Activated CD8-positive, alpha-beta T cell treated with anti-CD3 and anti-CD28 coated beads, Interleukin-2, amount 10 ng/mL, durations not matched to agents 7 days and 5 days (primary cell): ENCODE results near the gene CLP1. TPM values are rescaled to one million over a fixed set of nuclear protein-coding genes. Genes with fewer than 3 reads are reported as not detected.
"Not testable (repeated sequence)": the region's sequence is repeated elsewhere in the genome, so short reads cannot be mapped to it uniquely, and the experiment has no call there.

Source experiments
- ATAC-seq: fragments of 150-1000 bp; cut with Tn5 transposase; one replicate; pipeline ENCODE4 v1.10.0; 2021; ENCODE audit warnings: moderate library complexity
- CTCF ChIA-PET: fragments of 350-600 bp; sonication (Branson Sonifier 250); formaldehyde crosslinking; loops from one replicate; lab custom pipeline; 2021; ENCODE audit warnings: antibody characterized with exemption; lab: Charles Lee
- POLR2A ChIA-PET: fragments of 350-600 bp; sonication (Branson Sonifier 250); formaldehyde crosslinking; loops from one replicate; lab custom pipeline; 2021; ENCODE audit warnings: antibody characterized with exemption; lab: Charles Lee
- DNase-seq: peaks from one replicate; pipeline ENCODE4 v3.0.0-alpha.2; 2020
- H3K27ac Mint-ChIP-seq: one replicate; pipeline ENCODE4 v1.8.0; 2021; ENCODE audit warnings: mild to moderate bottlenecking, mixed read lengths
- H3K27me3 Mint-ChIP-seq: one replicate; pipeline ENCODE4 v1.8.0; 2021; ENCODE audit warnings: low read depth, mixed read lengths
- H3K36me3 Mint-ChIP-seq: one replicate; pipeline ENCODE4 v1.8.0; 2021; ENCODE audit warnings: low read depth, mixed read lengths
- H3K4me1 Mint-ChIP-seq: one replicate; pipeline ENCODE4 v1.8.0; 2021; ENCODE audit warnings: low read depth, mixed read lengths
- H3K4me3 Mint-ChIP-seq: one replicate; pipeline ENCODE4 v1.8.0; 2021; ENCODE audit warnings: mild to moderate bottlenecking, mixed read lengths
- H3K9me3 Mint-ChIP-seq: one replicate; pipeline ENCODE4 v1.8.0; 2022; ENCODE audit warnings: mixed read lengths; ENCODE audit not compliant: insufficient read depth
- total RNA-seq, 2 experiments: library from RNA; stranded (reverse); gene quantifications; one replicate each; pipeline ENCODE4 v1.2.3, GENCODE V29; 2021

Gene CLP1
- total RNA-seq, 2 experiments from 2014 or later, result 18.9 to 20.5 TPM

DNA sequence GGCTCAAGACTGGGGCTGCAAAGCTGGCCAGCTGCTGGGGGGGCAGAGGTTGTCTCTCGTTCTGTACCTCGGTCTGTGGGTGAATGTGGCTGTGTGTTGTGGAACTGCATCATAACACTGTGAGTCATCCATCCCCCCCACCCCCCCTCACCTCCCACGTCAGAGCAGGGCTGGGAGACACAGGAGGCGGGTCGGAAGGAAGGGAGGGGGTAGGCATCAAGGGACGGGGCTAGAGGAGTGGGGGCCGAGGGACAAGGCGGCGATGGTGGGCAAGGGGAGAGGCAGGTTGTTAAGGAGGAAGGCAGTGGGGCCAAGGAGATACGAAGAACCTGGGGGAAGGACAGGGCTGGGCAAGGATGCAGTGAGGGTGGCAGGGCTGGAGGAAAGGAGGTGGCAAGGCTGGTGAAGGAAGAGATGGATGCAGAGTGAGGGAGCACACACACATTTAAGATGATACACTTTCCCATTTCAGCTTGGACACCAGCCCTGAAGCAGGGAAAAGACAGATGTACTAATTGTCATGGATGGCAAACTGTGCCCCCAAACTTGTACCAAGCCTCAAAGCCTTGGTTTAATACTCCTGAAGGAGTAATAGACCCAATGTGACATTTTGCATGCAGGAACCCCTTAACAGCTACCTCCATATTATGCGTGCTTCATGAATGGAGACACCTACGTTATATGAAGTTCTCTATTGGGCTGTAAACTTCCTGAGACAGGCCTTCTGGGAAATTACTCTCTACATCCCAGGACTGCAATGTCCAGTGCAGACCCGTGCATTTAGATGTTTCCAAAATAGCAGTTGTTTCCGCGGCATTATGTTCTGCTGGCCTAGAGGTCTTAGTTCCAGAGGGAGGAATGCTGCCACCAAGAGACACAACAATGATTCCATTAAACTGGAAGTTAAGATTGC lies 7.5 kb upstream of the CLP1 start, which contains the start of gene YPEL4:
Gene YPEL4 (minus strand): TSS at position 87 of the 913 bp plus-strand sequence. CDS start 2,805 bp downstream, outside the sequence.
- H3K4me1 Mint-ChIP-seq, result peaks cover 61% of the 10 kb centered on the region
- ATAC-seq (peak; percentile 76), DNase-seq (peak; percentile 77)
- CTCF ChIA-PET, result interaction anchor here (2.2 to 16.2 kb wide), 3 partner anchors 10 to 157 kb away, joined by 10 to 421 read pairs (median 12); partner anchors contain the start of gene UBE2L6
- no peaks in the 10 kb centered on the region for H3K9me3 Mint-ChIP-seq
- peak within 1 kb of the TSS; percentile 71 for H3K4me3 Mint-ChIP-seq
- POLR2A ChIA-PET, result no interaction called here
- peak within 1 kb of the TSS; percentile 71 for H3K27ac Mint-ChIP-seq
- H3K36me3 Mint-ChIP-seq, result no peaks in the 10 kb centered on the region
- peaks cover 42% of the 10 kb centered on the region for H3K27me3 Mint-ChIP-seq

DNA sequence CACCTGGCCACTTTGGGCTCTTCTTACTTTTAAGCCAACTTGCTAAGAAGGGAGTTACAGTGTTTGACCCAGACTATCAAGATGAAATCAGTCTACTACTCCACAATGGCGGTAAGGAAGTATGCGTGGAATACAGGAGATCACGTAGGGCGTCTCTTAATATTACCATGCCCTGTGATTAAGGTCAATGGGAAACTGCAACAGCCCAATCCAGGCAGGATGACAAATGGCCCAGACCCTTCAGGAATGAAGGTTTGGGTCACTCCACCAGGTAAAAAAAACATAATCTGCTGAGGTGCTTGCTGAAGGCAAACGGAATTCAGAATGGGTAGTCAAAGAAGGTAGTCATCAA lies 6.8 kb upstream of the CLP1 start:
- Mint-ChIP-seq H3K4me3 (no peak overlapping the region), H3K27ac (no peak overlapping the region), H3K9me3 (no peaks in the 10 kb centered on the region), H3K4me1 (peaks cover 60% of the 10 kb centered on the region), H3K36me3 (no peaks in the 10 kb centered on the region), H3K27me3 (peaks cover 39% of the 10 kb centered on the region)
- ChIA-PET POLR2A (interaction anchor here (2.0 kb wide), 1 partner anchor 16 kb away, joined by 4 read pairs; no protein-coding TSS in a partner anchor), CTCF (interaction anchor here (2.4 kb wide), 1 partner anchor 10 kb away, joined by 12 read pairs; no protein-coding TSS in a partner anchor)
- no peak for DNase-seq
- no peak for ATAC-seq

DNA sequence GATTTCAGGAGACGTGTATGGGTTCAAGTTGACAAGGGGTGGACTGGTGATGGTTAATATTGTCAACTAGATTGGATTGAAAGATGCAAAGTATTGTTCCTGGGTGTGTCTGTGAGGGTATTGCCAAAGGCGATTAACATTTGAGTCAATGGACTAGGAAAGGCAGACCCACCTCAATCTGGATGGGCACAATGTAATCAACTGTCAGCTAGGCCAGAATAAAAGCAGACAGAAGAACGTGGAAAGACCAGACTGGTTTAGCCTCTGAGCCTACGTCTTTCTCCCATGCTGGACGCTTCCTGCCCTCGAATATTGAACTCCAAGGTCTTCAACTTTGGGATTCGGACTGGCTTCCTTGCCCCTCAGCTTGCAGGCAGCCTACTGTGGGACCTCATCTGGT lies 6.2 kb upstream of the CLP1 start:
- no peak overlapping the region for H3K27ac Mint-ChIP-seq
- no peak for ATAC-seq
- peaks cover 55% of the 10 kb centered on the region for H3K4me1 Mint-ChIP-seq

DNA sequence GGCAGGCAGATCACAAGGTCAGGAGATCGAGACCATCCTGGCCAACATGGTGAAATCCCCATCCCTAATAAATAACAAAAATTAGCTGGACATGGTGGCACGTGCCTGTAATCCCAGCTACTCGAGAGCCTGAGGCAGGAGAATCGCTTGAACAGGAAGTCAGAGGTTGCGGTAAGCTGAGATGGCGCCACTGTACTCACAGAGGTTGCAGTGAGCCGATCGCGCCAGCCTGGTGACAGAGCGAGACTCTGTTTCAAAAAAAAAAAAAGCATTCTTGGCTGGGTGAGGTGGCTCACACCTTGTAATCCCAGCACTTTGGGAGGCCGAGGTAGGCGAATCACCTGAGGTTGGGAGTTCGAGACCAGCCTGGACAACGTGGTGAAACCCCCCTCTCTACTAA lies 5.3 kb upstream of the CLP1 start:
- ChIA-PET POLR2A (interaction anchor here (2.0 kb wide), 1 partner anchor 15 kb away, joined by 4 read pairs; no protein-coding TSS in a partner anchor), CTCF (interaction anchor here (1.1 to 4.3 kb wide), 5 partner anchors 10 to 252 kb away, joined by 3 to 22 read pairs (median 6); partner anchors contain the start of gene UBE2L6)
- peak; percentile 56 for DNase-seq
- ATAC-seq, H3K9me3 Mint-ChIP-seq, H3K36me3 Mint-ChIP-seq: not testable (repeated sequence)
- Mint-ChIP-seq H3K27ac (peak overlapping the region; percentile 71), H3K4me3 (peak overlapping the region; percentile 44), H3K4me1 (peaks cover 57% of the 10 kb centered on the region), H3K27me3 (peaks cover 25% of the 10 kb centered on the region)

More for the DNA sequence above, 6.2 kb upstream of the CLP1 start:
- peaks cover 33% of the 10 kb centered on the region for H3K27me3 Mint-ChIP-seq
- no peak for DNase-seq
- no peaks in the 10 kb centered on the region for H3K9me3 Mint-ChIP-seq
- POLR2A ChIA-PET, result interaction anchor here (2.0 kb wide), 1 partner anchor 15 kb away, joined by 4 read pairs; no protein-coding TSS in a partner anchor
- no peaks in the 10 kb centered on the region for H3K36me3 Mint-ChIP-seq
- no peak overlapping the region for H3K4me3 Mint-ChIP-seq
- CTCF ChIA-PET, result interaction anchor here (1.4 to 4.3 kb wide), 4 partner anchors 10 to 158 kb away, joined by 6 to 22 read pairs (median 7); partner anchors contain the start of gene UBE2L6

DNA sequence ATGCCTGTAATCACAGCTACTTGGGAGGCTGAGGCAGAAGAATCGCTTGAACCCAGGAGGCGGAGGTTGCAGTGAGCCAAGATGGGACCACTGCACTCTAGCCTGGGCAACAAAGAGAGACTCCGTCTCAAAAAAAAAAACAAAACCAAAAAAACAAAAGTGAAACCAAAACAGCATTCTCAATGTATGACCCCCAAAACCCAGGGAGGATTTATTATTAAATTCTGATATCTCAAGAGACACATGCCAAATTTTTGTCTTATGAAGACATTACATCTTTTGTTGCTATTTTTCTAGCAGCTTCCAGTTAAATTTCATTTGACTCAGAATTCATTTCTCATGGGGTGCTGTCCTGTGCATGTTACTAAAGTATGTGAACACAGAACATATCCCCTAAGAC lies 4.9 kb upstream of the CLP1 start:
- ATAC-seq (no peak), DNase-seq (no peak)
- Mint-ChIP-seq H3K27me3 (peaks cover 20% of the 10 kb centered on the region), H3K4me3 (peak overlapping the region; percentile 44), H3K9me3 (no peaks in the 10 kb centered on the region), H3K27ac (peak overlapping the region; percentile 71), H3K36me3 (peaks cover 2% of the 10 kb centered on the region), H3K4me1 (peaks cover 58% of the 10 kb centered on the region)
- CTCF ChIA-PET, result interaction anchor here (1.1 to 4.3 kb wide), 7 partner anchors 8 to 252 kb away, joined by 3 to 22 read pairs (median 7); partner anchors contain the start of gene UBE2L6
- POLR2A ChIA-PET, result interaction anchor here (2.0 kb wide), 1 partner anchor 14 kb away, joined by 4 read pairs; no protein-coding TSS in a partner anchor

DNA sequence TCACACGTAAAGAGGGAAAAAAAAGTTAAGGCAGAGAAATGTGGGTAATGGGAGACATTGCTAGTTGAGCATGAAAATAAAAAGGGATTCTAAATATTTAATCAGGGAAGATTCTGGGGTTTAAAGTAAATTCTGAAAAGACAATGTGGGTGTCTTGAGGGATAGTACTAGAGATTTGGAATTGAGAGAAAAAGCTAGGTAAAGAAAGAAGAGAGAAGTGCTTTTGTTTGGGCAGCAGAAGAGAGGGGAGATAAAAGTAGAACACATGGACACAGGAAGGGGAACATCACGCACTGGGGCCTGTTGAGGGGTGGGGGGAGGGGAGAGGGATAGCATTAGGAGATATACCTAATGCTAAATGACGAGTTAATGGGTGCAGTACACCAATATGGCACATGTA lies 4.4 kb upstream of the CLP1 start:
- no peak for DNase-seq
- POLR2A ChIA-PET, result no interaction called here
- peak overlapping the region; percentile 71 for H3K27ac Mint-ChIP-seq
- peak overlapping the region; percentile 44 for H3K4me3 Mint-ChIP-seq
- ATAC-seq, result no peak
- peaks cover 56% of the 10 kb centered on the region for H3K4me1 Mint-ChIP-seq
- H3K9me3 Mint-ChIP-seq, result no peaks in the 10 kb centered on the region
- CTCF ChIA-PET, result interaction anchor here (1.3 to 4.3 kb wide), 4 partner anchors 9 to 147 kb away, joined by 3 to 22 read pairs (median 11); partner anchors contain the start of gene UBE2L6
- peaks cover 15% of the 10 kb centered on the region for H3K27me3 Mint-ChIP-seq
- peaks cover 3% of the 10 kb centered on the region for H3K36me3 Mint-ChIP-seq

DNA sequence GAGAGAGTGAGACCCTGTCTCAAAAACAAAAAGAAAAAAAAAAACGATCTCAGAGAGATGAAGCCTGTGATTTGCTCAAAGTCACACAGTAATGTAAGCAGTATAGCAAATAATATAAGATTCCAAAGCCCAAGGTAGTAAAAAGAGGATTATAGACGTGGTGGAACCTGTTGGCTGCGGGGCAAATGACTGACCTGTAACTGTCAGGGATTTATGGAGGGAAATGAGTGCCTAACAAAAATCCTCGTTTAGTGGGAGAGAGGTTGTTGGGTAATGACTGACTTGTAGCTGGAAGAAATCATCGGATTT lies 723 bp upstream of the CLP1 start:
- peaks cover 46% of the 10 kb centered on the region for H3K4me1 Mint-ChIP-seq
- DNase-seq (no peak), ATAC-seq (no peak)
- ChIA-PET POLR2A (interaction anchor here (0.6 to 1.3 kb wide), 3 partner anchors 143 to 921 kb away, joined by 3 to 4 read pairs (median 3); no protein-coding TSS in a partner anchor), CTCF (interaction anchor here (0.8 to 2.0 kb wide), 3 partner anchors 13 to 163 kb away, joined by 3 to 13 read pairs (median 3); no protein-coding TSS in a partner anchor)
- H3K4me3 Mint-ChIP-seq, result peak overlapping the region; percentile 100
- peaks cover 29% of the 10 kb centered on the region for H3K36me3 Mint-ChIP-seq
- no peaks in the 10 kb centered on the region for H3K9me3 Mint-ChIP-seq
- peak overlapping the region; percentile 67 for H3K27ac Mint-ChIP-seq
- no peaks in the 10 kb centered on the region for H3K27me3 Mint-ChIP-seq

DNA sequence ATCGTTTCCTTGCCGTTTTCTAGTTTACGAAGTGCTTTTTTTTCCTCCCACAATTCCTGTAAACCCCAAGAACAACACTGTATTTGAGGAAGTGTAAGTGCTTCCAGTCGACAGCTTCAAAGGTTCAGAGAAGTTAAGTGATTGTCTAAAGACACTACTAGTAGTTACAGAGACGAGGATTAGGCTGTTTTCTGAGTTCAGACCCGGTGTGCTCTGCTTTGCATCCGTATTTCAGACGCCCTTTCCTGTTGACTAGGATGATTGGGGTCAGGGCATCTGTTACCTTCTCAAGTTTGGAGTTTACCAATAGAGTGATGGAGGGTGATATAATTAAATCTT lies 430 bp downstream of the CLP1 start:
- no peak for ATAC-seq
- peak overlapping the region; percentile 100 for H3K4me3 Mint-ChIP-seq
- H3K36me3 Mint-ChIP-seq, result peaks cover 38% of the 10 kb centered on the region
- H3K4me1 Mint-ChIP-seq, result peaks cover 45% of the 10 kb centered on the region
- ChIA-PET POLR2A (interaction anchor here (0.8 to 1.3 kb wide), 4 partner anchors 9 to 144 kb away, joined by 3 read pairs; partner anchors contain the start of gene SELENOH), CTCF (interaction anchor here (1.1 to 2.0 kb wide), 3 partner anchors 9 to 144 kb away, joined by 4 to 13 read pairs (median 11); partner anchors contain the start of gene ZDHHC5)
- no peaks in the 10 kb centered on the region for H3K27me3 Mint-ChIP-seq
- H3K9me3 Mint-ChIP-seq, result no peaks in the 10 kb centered on the region
- H3K27ac Mint-ChIP-seq, result peak overlapping the region; percentile 96
- no peak for DNase-seq

DNA sequence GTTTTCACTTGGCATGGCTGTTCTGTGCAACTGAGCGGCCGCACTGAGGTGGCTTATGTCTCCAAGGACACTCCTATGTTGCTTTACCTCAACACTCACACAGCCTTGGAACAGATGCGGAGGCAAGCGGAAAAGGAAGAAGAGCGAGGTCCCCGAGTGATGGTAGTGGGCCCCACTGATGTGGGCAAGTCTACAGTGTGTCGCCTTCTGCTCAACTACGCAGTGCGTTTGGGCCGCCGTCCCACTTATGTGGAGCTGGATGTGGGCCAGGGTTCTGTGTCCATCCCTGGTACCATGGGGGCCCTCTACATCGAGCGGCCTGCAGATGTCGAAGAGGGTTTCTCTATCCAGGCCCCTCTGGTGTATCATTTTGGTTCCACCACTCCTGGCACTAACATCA lies 2.1 kb downstream of the CLP1 start:
- POLR2A ChIA-PET, result no interaction called here
- ATAC-seq, result no peak

DNA sequence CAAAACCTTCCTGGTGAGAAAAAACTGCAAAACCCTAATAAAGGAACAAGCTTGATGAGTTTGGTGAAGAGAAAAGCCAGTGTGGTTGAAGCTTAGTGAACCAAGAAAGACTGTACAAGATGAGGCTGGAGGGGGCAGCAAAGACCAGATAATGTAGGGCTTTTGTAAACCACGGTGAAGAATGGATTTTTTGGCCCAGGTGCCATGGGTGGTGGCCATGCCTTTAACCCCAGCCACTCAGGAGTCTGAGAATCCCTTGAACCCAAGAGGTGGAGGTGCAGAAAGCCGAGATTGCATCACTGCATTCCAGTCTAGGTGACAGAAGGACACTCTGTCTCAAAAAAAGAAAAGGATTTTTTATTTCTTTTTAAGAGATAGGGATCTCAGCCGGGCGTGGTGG lies 5.3 kb downstream of the CLP1 start:
- Mint-ChIP-seq H3K36me3 (peaks cover 39% of the 10 kb centered on the region), H3K4me1 (peaks cover 33% of the 10 kb centered on the region), H3K4me3 (no peak overlapping the region), H3K9me3 (no peaks in the 10 kb centered on the region), H3K27me3 (no peaks in the 10 kb centered on the region), H3K27ac (peak overlapping the region; percentile 16)
- DNase-seq (no peak), ATAC-seq (no peak)
- ChIA-PET POLR2A (no interaction called here), CTCF (interaction anchor here (1.1 to 1.5 kb wide), 5 partner anchors 22 to 138 kb away, joined by 3 to 12 read pairs (median 4); partner anchors contain the start of gene MED19)

More for the DNA sequence above, 2.1 kb downstream of the CLP1 start:
- no peaks in the 10 kb centered on the region for H3K9me3 Mint-ChIP-seq
- H3K27ac Mint-ChIP-seq, result no peak overlapping the region
- peaks cover 38% of the 10 kb centered on the region for H3K4me1 Mint-ChIP-seq
- CTCF ChIA-PET, result no interaction called here
- H3K27me3 Mint-ChIP-seq, result no peaks in the 10 kb centered on the region
- peaks cover 38% of the 10 kb centered on the region for H3K36me3 Mint-ChIP-seq
- no peak overlapping the region for H3K4me3 Mint-ChIP-seq
- no peak for DNase-seq

DNA sequence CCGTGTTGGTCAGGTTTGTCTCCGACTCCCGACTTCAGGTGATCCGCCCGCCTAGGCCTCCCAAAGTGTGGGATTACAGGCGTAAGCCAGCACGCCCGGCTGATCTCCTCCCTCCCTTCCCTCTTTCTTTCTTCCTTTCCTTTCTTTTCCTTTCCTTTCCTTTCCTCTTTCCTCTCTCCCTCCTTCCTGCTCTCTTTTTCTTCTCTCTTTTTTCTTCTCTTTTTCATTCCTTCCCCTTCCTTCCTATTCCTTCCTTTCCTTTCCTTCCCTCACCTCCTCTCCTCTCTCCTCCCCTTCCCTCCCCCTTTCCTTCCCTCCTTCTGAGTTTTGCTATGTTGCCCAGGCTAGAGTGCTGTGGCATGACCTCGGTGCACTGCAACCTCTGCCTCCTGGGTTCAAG lies 6.4 kb downstream of the CLP1 start:
- Mint-ChIP-seq H3K4me3 (no peak overlapping the region), H3K36me3 (peaks cover 41% of the 10 kb centered on the region), H3K27me3 (no peaks in the 10 kb centered on the region), H3K4me1 (peaks cover 30% of the 10 kb centered on the region), H3K9me3 (no peaks in the 10 kb centered on the region), H3K27ac (no peak overlapping the region)
- ATAC-seq, result no peak
- ChIA-PET POLR2A (no interaction called here), CTCF (no interaction called here)
- no peak for DNase-seq
